ENCODE measurements around the gene MAP2K7.

- TF ChIP-seq CTCF (IDR thresholded peaks at IDR 0.05) (no peak), POLR2A (IDR thresholded peaks at IDR 0.05) (no peak)
Observed at GRCh38 chr19:7899751-7900378, 3.8 kb upstream of the MAP2K7 start.
